ENCODE results near the gene ARL13A. TPM values are rescaled to one million over a fixed set of nuclear protein-coding genes. Genes with fewer than 3 reads are reported as not detected.

ARL13A gene
- not detected in 2 replicates for total RNA-seq
- not detected in 2 replicates for polyA plus RNA-seq
- polyA plus RNA-seq (2012), result 0.13 TPM in 1 of 2 replicates, not detected in the other
- polyA minus RNA-seq (ENCODE audit: low replicate concordance), result not detected in 2 replicates

DNA sequence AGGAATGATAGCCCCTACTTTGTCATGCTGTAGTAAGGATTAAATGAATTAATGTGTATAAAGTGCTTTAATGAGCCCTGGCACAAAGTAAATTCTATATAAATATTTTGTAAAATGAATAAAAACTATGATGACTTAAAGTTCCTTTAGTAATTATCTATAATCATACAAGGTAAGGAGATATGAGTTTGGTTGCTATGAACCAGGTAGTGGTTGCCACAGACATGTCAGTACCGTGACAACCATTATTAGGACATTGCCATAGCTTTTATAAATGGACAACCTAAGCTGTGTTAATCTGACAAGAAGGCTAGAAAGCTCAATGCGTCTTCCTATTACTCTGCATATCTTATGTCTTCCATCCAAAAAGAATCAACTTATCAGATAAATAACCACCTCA is at the start of gene ARL13A:
Gene ARL13A, plus strand, starts transcription at position 301 of the 400 bp plus-strand sequence. CDS start 3,982 bp downstream, outside the sequence.
- no peaks in the 10 kb centered on the region for H4K20me1 ChIP-seq (ENCODE audit: control insufficient read depth, extremely low read depth, insufficient read depth, low read length)
- DNase-seq (ENCODE audit: low read depth in 2 of 2), result no peak
- no peaks in the 10 kb centered on the region for H3K9me3 ChIP-seq (ENCODE audit: control insufficient read depth, insufficient read depth, low read depth, low read length)
- no peak for TF ChIP-seq EZH2 (IDR thresholded peaks at IDR 0.05; ENCODE audit: low read length, missing control alignments)
- TF ChIP-seq, protein P1, sequence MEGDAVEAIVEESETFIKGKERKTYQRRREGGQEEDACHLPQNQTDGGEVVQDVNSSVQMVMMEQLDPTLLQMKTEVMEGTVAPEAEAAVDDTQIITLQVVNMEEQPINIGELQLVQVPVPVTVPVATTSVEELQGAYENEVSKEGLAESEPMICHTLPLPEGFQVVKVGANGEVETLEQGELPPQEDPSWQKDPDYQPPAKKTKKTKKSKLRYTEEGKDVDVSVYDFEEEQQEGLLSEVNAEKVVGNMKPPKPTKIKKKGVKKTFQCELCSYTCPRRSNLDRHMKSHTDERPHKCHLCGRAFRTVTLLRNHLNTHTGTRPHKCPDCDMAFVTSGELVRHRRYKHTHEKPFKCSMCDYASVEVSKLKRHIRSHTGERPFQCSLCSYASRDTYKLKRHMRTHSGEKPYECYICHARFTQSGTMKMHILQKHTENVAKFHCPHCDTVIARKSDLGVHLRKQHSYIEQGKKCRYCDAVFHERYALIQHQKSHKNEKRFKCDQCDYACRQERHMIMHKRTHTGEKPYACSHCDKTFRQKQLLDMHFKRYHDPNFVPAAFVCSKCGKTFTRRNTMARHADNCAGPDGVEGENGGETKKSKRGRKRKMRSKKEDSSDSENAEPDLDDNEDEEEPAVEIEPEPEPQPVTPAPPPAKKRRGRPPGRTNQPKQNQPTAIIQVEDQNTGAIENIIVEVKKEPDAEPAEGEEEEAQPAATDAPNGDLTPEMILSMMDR (conservative IDR thresholded peaks at IDR 0.05 in 1 of 2, IDR thresholded peaks at IDR 0.05 in 1 of 2; ENCODE audit: low read depth in 1 of 2, low read length in 2 of 2), result no peak
- H2AFZ ChIP-seq (ENCODE audit: low read length), result no peak within 1 kb of the TSS
- H3K9ac ChIP-seq (ENCODE audit: insufficient read depth, low read length), result no peak within 1 kb of the TSS
- H3K4me2 ChIP-seq (ENCODE audit: extremely low read depth, insufficient read depth, low read length), result no peak within 1 kb of the TSS
- no peak within 1 kb of the TSS for H3K4me3 ChIP-seq (replicated peaks in 1 of 4; ENCODE audit: control extremely low read depth in 1 of 4, insufficient read depth in 1 of 4, low read depth in 3 of 4, low read length in 4 of 4)
- H3K4me1 ChIP-seq (ENCODE audit: control insufficient read depth, extremely low read depth, insufficient read depth, low read length), result no peaks in the 10 kb centered on the region
- no peaks in the 10 kb centered on the region for H3K27me3 ChIP-seq (ENCODE audit: control insufficient read depth, insufficient read depth, low read length)
- no peaks in the 10 kb centered on the region for H3K36me3 ChIP-seq (ENCODE audit: control insufficient read depth, insufficient read depth, low read length)
- H3K79me2 ChIP-seq (ENCODE audit: control insufficient read depth, insufficient read depth, low read length), result no peaks in the 10 kb centered on the region
- H3K27ac ChIP-seq (ENCODE audit: insufficient read depth, low read length), result no peak within 1 kb of the TSS

DNA sequence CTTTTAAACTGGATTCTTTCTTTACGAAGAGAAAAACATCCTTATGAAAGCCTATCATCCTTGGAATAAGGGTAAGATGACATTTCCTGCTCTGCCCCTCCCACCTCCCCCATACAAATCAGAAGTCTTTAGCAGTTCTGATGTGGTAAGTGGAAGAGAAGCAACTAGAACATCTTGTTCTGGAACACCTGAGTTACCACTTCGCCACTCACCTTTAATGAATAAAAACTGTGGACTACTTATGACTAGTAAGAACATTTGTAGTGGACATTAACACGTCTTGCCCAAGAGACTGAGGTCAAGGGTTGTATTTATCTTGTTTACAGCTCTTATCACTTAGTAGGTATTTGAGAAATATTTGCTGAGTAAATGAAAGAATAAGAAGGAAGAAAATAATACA is 45.1 kb upstream of the ARL13A start:
- no peak for DNase-seq (ENCODE audit: low read depth in 2 of 2)
- no peaks in the 10 kb centered on the region for H3K27me3 ChIP-seq (ENCODE audit: control insufficient read depth, insufficient read depth, low read length)
- H4K20me1 ChIP-seq (ENCODE audit: control insufficient read depth, extremely low read depth, insufficient read depth, low read length), result no peaks in the 10 kb centered on the region
- no peaks in the 10 kb centered on the region for H3K4me1 ChIP-seq (ENCODE audit: control insufficient read depth, extremely low read depth, insufficient read depth, low read length)
- no peak overlapping the region for H3K4me3 ChIP-seq (replicated peaks in 1 of 4; ENCODE audit: control extremely low read depth in 1 of 4, insufficient read depth in 1 of 4, low read depth in 3 of 4, low read length in 4 of 4)
- no peak overlapping the region for H3K27ac ChIP-seq (ENCODE audit: insufficient read depth, low read length)
- no peaks in the 10 kb centered on the region for H3K36me3 ChIP-seq (ENCODE audit: control insufficient read depth, insufficient read depth, low read length)
- no peaks in the 10 kb centered on the region for H3K9me3 ChIP-seq (ENCODE audit: control insufficient read depth, insufficient read depth, low read depth, low read length)
- H3K4me2 ChIP-seq (ENCODE audit: extremely low read depth, insufficient read depth, low read length), result no peak overlapping the region
- TF ChIP-seq, protein P1 (conservative IDR thresholded peaks at IDR 0.05 in 1 of 2, IDR thresholded peaks at IDR 0.05 in 1 of 2; ENCODE audit: low read depth in 1 of 2, low read length in 2 of 2), result no peak
- H2AFZ ChIP-seq (ENCODE audit: low read length), result no peak overlapping the region
- H3K9ac ChIP-seq (ENCODE audit: insufficient read depth, low read length), result no peak overlapping the region
- H3K79me2 ChIP-seq (ENCODE audit: control insufficient read depth, insufficient read depth, low read length), result no peaks in the 10 kb centered on the region

DNA sequence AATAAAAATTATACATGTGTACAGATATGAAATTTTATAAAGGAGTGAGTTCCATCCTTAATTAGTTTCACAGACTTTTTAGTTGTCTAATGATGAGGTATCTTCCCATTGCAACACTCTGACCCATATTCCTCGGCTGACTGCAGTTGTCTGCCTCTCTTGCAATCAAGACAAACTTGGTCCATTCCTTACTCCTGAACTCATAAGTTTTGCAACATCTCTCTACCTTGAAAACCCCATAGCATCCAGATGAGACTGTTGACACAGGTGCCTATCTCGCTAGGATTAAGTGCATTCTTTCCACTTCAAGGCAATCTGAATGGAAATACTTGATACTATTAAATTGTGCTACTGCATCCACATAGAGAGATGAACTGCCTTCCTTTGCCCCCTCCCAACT is 43.1 kb upstream of the ARL13A start:
- H2AFZ ChIP-seq (ENCODE audit: low read length), result no peak overlapping the region
- no peak for DNase-seq (ENCODE audit: low read depth in 2 of 2)
- no peak for TF ChIP-seq EZH2 (IDR thresholded peaks at IDR 0.05; ENCODE audit: low read length, missing control alignments)
- TF ChIP-seq, protein P1 (conservative IDR thresholded peaks at IDR 0.05 in 1 of 2, IDR thresholded peaks at IDR 0.05 in 1 of 2; ENCODE audit: low read depth in 1 of 2, low read length in 2 of 2), result no peak
- H3K27me3 ChIP-seq (ENCODE audit: control insufficient read depth, insufficient read depth, low read length), result no peaks in the 10 kb centered on the region
- no peaks in the 10 kb centered on the region for H3K36me3 ChIP-seq (ENCODE audit: control insufficient read depth, insufficient read depth, low read length)
- no peak overlapping the region for H3K9ac ChIP-seq (ENCODE audit: insufficient read depth, low read length)
- H4K20me1 ChIP-seq (ENCODE audit: control insufficient read depth, extremely low read depth, insufficient read depth, low read length), result no peaks in the 10 kb centered on the region
- H3K4me3 ChIP-seq (replicated peaks in 1 of 4; ENCODE audit: control extremely low read depth in 1 of 4, insufficient read depth in 1 of 4, low read depth in 3 of 4, low read length in 4 of 4), result no peak overlapping the region
- no peak overlapping the region for H3K27ac ChIP-seq (ENCODE audit: insufficient read depth, low read length)
- no peaks in the 10 kb centered on the region for H3K4me1 ChIP-seq (ENCODE audit: control insufficient read depth, extremely low read depth, insufficient read depth, low read length)
- H3K79me2 ChIP-seq (ENCODE audit: control insufficient read depth, insufficient read depth, low read length), result no peaks in the 10 kb centered on the region
- H3K4me2 ChIP-seq (ENCODE audit: extremely low read depth, insufficient read depth, low read length), result no peak overlapping the region
- no peaks in the 10 kb centered on the region for H3K9me3 ChIP-seq (ENCODE audit: control insufficient read depth, insufficient read depth, low read depth, low read length)
